ENCODE data around the gene FBXL4. TPM values are rescaled to one million over a fixed set of nuclear protein-coding genes. Genes with fewer than 3 reads are reported as not detected.

Gene FBXL4
- total RNA-seq, 1 donor from 2014 or later, result 15.3 TPM

DNA sequence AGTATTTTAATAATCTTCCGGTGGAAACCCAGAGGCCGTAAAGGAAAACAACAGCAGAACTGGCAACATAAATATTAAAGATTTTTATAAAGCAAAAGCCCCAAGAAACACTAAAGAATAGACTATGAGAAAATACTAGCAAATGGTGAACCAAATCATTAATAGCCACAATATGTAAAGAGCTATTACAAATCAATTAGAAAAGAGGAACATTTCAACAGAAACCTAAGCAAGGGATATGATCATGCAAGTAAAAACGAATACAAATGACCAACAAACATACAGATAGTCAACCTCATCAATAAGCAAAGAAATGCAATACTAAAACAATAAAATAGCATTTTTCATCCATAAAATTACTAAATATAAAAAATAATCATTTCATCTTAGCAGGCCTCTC, 3.6 kb downstream of the FBXL4 start:
- TF ChIP-seq, protein P1, sequence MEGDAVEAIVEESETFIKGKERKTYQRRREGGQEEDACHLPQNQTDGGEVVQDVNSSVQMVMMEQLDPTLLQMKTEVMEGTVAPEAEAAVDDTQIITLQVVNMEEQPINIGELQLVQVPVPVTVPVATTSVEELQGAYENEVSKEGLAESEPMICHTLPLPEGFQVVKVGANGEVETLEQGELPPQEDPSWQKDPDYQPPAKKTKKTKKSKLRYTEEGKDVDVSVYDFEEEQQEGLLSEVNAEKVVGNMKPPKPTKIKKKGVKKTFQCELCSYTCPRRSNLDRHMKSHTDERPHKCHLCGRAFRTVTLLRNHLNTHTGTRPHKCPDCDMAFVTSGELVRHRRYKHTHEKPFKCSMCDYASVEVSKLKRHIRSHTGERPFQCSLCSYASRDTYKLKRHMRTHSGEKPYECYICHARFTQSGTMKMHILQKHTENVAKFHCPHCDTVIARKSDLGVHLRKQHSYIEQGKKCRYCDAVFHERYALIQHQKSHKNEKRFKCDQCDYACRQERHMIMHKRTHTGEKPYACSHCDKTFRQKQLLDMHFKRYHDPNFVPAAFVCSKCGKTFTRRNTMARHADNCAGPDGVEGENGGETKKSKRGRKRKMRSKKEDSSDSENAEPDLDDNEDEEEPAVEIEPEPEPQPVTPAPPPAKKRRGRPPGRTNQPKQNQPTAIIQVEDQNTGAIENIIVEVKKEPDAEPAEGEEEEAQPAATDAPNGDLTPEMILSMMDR (IDR thresholded peaks at IDR 0.05; ENCODE audit: unreplicated experiment), result no peak
- Mint-ChIP-seq H3K27ac (ENCODE audit: unreplicated experiment) (no peak overlapping the region), H3K36me3 (ENCODE audit: low read depth, unreplicated experiment) (peaks cover 15% of the 10 kb centered on the region), H3K9me3 (ENCODE audit: unreplicated experiment) (peaks cover 6% of the 10 kb centered on the region), H3K4me1 (ENCODE audit: unreplicated experiment) (peaks cover 16% of the 10 kb centered on the region), H3K27me3 (ENCODE audit: unreplicated experiment) (peaks cover 10% of the 10 kb centered on the region), H3K4me3 (ENCODE audit: unreplicated experiment) (no peak overlapping the region)
- DNase-seq (ENCODE audit: low spot score), result no peak

DNA sequence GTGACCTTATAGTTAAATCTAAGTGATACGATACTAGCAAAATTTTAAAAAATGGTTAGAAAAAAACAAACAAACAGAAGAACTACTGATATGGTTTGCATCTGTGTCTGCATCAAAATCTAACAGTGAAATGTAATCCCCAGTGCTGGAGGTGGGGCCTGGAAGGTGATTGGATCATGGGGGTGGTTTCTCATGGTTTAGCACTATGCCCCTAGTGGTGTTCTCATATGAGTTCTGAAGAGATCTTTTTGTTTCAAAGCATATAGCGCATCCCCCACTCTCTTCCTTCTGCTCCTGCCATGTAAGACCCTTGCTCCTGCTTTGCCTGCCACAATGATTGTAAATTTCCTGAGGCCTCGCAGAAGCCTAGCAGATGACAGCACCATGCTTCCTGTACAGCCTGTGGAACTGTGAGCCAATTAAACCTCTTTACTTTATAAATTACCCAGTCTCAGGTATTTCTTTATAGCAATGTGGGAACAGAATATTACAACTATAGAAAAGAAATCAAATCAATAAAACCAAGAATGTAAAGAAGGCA, 5.4 kb downstream of the FBXL4 start:
- Mint-ChIP-seq H3K4me1 (ENCODE audit: unreplicated experiment) (peaks cover 16% of the 10 kb centered on the region), H3K9me3 (ENCODE audit: unreplicated experiment) (peaks cover 6% of the 10 kb centered on the region), H3K27ac (ENCODE audit: unreplicated experiment) (no peak overlapping the region), H3K27me3 (ENCODE audit: unreplicated experiment) (peaks cover 10% of the 10 kb centered on the region), H3K36me3 (ENCODE audit: low read depth, unreplicated experiment) (peaks cover 16% of the 10 kb centered on the region), H3K4me3 (ENCODE audit: unreplicated experiment) (no peak overlapping the region)
- TF ChIP-seq, protein P1 (IDR thresholded peaks at IDR 0.05; ENCODE audit: unreplicated experiment), result no peak
- no peak for DNase-seq (ENCODE audit: low spot score)

DNA sequence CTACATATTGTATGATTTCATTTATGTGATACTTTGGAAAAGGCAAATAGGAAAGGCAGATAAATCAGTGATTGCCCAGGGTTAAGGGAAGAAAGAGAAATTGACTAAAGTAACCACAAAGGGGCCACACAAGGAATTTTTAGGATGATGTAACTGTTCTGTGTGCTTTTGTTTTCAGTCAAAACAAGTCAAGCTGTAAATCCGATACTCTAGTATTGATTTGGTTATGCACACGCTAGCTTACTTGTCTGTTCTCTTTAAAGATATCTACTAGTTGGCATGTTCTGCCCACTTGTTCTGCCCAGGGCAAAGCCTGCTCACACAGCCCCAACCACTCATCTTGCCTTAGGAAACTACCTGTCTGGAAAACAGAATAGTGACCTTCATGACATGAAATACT, 6.4 kb downstream of the FBXL4 start:
- Mint-ChIP-seq H3K9me3 (ENCODE audit: unreplicated experiment) (peaks cover 6% of the 10 kb centered on the region), H3K27me3 (ENCODE audit: unreplicated experiment) (peaks cover 2% of the 10 kb centered on the region), H3K36me3 (ENCODE audit: low read depth, unreplicated experiment) (peaks cover 12% of the 10 kb centered on the region), H3K4me3 (ENCODE audit: unreplicated experiment) (no peak overlapping the region), H3K4me1 (ENCODE audit: unreplicated experiment) (peaks cover 7% of the 10 kb centered on the region), H3K27ac (ENCODE audit: unreplicated experiment) (no peak overlapping the region)
- TF ChIP-seq, protein P1 (IDR thresholded peaks at IDR 0.05; ENCODE audit: unreplicated experiment), result no peak
- no peak for DNase-seq (ENCODE audit: low spot score)

DNA sequence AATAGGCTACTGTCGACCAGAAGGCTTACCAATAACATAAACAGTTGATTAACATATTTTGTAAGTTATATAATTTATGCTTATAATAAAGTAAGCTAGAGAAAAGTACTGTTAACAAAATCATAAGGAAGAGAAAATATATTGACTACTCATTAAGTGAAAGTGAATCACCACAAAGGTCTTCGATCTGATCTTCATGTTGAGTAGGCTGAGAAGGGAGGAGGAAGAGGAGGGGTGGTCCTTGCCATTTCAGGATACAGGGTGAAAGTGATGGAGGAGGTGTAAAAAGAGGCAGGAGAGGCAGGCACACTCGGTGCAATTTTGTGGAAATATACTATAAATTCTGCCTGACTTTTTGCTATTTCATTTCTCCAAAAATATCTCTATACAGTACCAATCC, 10.4 kb downstream of the FBXL4 start:
- peaks cover 6% of the 10 kb centered on the region for H3K9me3 Mint-ChIP-seq (ENCODE audit: unreplicated experiment)
- no peaks in the 10 kb centered on the region for H3K27me3 Mint-ChIP-seq (ENCODE audit: unreplicated experiment)
- H3K36me3 Mint-ChIP-seq (ENCODE audit: low read depth, unreplicated experiment), result peaks cover 9% of the 10 kb centered on the region
- no peak overlapping the region for H3K27ac Mint-ChIP-seq (ENCODE audit: unreplicated experiment)
- TF ChIP-seq, protein P1 (IDR thresholded peaks at IDR 0.05; ENCODE audit: unreplicated experiment), result no peak
- H3K4me3 Mint-ChIP-seq (ENCODE audit: unreplicated experiment), result no peak overlapping the region
- H3K4me1 Mint-ChIP-seq (ENCODE audit: unreplicated experiment), result peaks cover 13% of the 10 kb centered on the region
- no peak for DNase-seq (ENCODE audit: low spot score)

DNA sequence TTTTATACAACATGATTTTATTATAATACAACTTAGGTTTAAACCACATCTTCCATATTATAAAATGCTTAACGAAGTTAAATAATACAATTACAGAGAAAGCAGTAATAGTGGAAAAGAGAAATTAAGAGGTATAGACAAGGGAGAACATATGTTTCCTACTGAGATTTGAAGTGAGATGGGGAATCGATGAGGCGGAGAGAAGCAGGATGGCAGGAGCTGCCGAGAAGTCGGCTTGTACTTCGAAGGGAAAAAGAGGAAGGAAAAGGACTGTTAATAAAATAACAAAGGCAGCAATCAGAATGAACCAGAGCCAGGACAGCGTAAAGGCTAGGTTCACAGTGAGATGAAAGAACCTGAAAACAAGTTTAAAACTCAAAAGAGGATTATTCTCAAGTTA, 15.4 kb downstream of the FBXL4 start:
- TF ChIP-seq, protein P1 (IDR thresholded peaks at IDR 0.05; ENCODE audit: unreplicated experiment), result no peak
- H3K27me3 Mint-ChIP-seq (ENCODE audit: unreplicated experiment), result no peaks in the 10 kb centered on the region
- H3K9me3 Mint-ChIP-seq (ENCODE audit: unreplicated experiment), result no peaks in the 10 kb centered on the region
- peak overlapping the region; percentile 85 for H3K27ac Mint-ChIP-seq (ENCODE audit: unreplicated experiment)
- peaks cover 17% of the 10 kb centered on the region for H3K4me1 Mint-ChIP-seq (ENCODE audit: unreplicated experiment)
- H3K36me3 Mint-ChIP-seq (ENCODE audit: low read depth, unreplicated experiment), result no peaks in the 10 kb centered on the region
- peak overlapping the region; percentile 45 for H3K4me3 Mint-ChIP-seq (ENCODE audit: unreplicated experiment)
- no peak for DNase-seq (ENCODE audit: low spot score)
